HuH-7 (cell line): ENCODE measurements around the gene FOXD1.
A peak's percentile ranks its signal among the peaks of the same experiment; 100 is the strongest.

Experiments used
- DNase-seq: peaks from one replicate; pipeline ENCODE4 v3.0.0; 2011; ENCODE audit warnings: low spot score

FOXD1 gene

DNA sequence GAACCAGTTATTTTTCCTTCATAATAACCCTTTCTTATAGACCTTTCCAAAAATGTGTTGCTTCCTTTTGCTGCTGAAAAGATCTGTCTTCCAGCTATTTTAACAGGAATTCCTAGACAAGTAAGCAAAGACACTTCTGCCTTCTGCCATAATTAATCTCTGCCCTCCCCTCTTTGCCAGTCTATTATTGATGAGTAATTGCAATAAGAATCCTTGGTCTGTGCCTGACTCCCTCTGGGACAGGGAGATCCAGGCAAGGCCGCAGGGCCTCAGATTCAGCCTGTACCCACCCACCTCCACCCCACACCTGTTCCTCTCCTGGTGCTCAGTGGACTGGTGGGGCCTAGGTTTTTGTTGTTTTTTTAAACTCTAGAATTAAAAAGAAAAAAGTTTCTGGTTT is 8.3 kb downstream of the FOXD1 start:
- DNase-seq, result no peak

DNA sequence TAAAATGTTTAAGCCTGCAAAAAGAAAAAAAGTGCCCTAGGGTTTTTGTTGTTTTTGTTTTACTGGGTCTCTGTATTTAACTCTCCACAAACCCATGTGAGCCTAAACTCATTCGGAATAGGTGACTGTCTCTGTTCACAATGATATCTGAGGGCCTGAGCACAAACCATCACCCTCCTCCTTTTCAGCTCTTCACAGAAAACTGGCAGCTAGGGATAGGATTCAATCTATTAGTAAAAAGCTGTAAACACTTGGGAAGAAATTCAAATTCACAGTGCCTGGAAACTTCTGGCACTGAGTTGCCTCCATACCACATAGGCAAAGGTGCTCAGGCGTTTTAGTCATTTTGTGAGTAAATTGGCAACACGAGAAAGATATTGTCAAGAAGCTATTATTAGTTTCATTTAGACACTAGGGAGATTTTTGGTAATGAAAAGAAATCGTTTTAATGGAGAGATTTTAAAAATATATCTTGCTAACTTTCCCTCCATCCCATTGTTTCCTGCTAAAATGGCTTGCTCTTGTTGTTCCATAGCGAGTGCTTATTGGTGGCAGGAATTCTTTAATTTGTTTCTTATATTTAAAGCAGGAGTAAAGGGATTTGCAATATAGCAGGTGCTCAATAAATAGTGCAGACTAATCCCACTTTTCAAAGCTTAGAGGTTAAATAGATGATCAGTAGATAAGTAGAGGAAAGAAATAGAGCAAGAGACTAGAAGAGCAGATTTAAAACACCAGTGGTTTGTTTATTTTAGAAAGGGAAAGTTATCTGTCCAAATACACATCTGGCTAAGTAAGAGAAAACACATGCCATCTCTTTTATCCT is 9.7 kb downstream of the FOXD1 start:
- DNase-seq, result no peak

DNA sequence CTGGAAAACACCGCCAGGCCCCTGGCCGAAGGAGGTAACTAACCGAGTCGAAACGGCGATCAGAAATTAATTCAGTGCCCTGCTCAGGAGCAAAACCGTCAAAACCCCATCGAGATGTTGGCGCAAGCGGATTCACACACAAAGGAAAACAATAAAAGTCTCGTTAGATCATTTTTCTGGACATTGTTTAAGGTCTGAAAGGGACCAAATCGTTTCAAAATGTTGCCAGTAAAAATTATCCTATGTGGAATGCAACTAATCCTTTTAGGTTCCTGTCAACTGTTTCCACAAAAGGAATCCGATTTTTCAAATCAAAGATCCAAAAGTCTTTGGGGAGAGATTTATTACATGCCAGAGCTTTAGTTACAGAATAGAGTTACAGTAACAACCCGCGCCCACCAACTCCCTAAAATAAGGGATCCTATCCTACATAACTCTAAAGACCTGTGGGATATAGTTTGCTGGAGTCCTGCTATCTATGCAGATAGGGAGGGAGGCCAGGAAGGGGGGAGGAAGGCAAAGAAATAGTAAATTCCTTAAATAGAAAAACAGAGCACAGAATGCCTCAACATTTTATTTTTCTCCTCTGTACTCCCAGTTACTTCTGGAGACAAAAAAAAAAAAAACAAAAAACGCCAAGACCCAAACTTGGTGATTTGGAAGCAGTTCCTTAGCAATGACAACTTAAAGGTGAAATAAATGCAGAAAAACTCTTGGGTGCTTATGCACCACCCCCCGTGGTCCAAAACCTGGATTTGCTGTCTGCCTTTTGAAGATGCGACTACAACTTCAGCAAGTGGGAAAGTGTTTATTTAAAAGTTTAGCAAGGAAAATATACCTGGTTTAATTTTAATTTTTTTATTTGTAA is 10.6 kb downstream of the FOXD1 start:
- DNase-seq, result no peak

DNA sequence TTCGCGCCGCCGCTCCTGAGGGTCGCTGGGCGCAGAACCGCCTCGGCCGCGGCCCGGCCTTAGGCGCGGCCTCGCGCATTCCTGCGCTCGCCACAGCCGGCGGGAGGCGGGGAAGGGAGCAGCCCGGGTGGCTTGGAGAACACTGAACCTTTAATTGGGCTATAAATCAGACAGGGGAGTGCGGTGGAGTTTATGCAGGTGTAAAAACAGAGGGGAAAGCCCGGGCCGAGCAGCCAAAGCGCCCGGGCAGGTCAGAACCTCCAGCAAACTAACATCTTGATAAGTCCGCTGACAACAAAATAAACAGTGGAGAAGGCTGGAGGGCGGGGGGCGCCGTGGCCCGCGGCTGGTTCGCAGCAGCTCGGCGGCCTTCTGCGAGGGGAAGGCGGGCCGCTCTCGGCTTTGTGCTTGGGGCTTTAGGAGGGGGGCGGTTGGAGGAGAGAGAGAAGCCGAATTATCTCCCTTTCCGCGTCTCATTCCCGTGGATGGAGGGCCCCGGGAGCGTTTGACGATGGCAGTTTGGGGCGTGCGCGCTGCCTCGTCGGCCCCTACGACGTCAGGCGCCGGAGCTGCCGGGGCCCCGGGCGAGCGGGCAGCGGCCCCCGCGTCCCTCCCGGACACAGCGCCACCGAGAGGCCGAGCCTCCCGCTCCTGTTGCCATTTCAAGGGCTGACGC is 11.3 kb downstream of the FOXD1 start:
- peak; percentile 88 for DNase-seq

DNA sequence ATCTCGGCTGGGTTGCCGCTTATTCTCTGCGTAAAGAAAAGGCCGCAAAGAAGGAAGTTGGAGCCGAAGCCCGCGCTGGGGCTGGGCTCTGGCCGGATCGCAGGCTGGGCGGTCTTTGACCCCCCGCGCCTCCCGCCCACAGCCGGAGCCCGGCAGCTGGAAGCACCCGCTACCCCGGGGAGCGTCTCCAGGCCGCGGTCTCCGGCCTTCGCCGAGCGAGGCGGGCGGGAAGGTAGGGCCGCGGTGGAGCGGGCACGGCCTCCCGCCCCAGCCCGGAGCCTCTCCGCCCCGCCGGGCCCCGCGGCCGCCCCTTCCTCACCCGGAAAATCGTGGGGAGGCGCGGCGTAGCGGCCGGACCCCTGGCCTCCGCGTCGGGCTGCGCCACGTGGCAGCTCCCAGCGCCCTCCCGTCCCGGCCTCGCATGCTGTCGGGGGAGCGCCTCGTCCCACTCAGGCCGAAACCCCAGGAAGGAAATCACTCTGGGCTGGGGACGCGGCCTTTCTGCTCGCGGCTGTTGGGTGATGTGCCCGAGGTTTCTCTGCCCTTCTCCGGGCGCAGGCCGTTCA is 12.0 kb downstream of the FOXD1 start:
- DNase-seq, result no peak

DNA sequence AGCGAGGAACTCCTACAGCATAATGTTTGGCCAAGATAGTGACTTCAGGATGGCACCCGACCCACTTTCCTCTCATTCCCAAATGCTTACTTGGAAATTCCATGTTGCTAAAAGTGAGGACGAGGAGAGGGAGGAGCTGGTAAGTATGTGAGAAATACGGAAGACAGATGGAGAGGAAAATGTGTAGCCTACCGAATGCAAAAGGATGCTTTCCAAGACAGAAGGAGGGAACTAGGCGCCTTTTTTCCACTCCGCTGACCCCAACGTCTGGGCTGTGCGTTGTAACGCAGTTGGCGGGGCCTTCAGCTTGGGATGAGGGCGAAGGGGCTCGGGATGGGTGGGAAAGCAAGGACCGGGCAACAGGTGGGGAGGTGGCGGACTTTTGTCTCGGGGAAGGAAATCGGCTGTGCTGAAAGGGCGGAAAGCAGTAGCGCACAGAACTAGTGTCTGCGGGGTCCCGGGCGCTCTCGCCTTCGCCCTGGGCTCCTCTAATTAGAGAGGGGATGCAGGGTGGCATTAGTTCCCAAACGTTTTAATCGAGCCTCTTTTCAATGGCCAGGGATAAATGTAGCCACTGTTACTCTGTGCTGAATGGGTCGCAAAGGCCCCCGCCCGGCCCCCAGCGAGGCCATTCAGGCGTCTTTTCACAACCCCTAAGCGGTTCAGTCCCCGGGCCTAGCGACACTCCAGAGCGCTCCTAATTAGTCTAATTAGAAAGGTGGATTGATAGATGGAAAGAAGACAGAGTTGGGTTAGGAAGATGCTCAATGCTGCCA is 12.6 kb downstream of the FOXD1 start:
- no peak for DNase-seq

DNA sequence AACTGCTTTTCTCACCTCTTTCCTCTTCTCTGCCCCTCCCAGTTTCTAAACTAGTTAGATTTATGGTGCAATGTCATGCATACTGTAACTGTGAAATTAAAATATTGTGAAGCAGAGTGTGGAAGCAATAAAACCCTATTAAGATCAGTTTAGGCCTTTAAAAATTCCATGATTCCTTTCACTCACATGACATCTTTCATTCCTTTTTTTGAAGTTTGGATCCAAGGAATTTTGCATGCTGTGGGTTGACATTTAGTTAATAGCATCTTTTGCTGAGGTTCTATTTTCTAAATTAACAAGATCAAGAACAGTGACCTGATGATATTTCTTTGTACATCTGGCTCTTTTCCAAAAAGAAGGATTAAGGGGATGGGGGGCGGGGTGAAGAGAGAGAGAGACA is 13.7 kb downstream of the FOXD1 start:
- no peak for DNase-seq

DNA sequence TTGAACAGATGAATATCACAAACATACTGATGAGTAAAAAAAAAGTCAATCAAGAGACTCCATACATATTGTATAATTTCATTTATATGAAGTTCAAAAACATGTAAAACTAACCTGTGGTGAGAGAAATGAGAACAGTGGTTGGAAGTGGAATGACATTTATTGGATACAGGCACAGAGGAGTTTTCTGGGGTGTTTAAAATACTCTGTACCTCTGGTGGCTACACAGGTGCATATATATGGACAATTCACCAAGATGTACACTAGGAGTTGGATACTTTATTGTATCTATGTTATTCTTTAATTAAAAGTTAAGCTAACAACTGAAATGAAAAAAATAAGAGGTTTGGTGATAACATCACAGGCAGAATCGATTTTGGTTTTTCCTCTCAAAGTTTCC is 14.1 kb downstream of the FOXD1 start:
- DNase-seq, result no peak

DNA sequence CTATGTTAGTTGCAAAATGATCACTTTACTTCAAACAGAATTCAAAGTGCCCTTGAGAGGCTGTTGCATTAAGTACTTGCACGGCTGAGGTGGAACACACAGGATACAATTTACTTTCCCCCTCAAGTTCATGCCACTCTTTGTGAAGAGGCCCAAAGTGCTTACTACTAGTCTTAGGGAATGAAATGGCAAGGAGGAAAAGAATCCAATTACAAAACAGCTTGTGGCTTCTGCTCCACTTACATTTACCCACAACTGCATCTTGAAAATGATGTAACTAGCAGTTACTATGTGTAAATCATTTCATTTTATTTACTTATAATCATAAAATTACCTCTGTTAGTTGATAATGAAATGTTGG is 14.6 kb downstream of the FOXD1 start:
- no peak for DNase-seq

DNA sequence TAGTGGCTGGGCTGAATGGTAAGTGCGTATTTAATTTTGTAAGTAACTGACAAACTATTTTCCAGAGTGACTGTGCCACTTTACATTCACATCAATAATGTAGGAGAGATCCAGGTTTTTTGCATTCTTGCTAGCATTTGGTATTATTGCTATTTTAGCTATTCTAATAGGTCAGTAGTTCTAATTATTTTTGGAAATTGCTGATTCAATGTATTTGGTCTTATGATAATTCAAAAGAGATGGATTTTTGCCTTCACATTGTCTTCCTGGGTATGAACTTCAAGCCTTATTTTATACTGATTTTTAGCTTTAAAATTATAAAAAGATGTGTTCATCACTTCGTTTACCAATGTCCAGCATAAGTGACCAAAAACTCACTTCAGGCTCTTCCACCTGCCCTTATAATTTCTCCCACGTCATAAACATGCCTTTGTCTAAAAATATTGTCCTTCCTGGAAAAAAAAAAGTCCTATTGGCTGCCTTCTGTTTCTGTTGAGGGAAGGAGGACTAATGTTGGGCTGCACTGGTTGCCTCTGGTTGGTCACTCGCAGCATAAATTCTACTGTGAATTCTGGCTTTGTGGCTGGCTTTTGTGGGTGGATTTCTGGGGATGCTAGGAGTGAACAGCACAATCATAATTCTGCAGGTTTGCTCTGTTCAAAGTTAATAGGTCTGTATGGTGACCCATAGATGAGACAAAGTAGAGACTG is 15.2 kb downstream of the FOXD1 start:
- DNase-seq, result no peak

DNA sequence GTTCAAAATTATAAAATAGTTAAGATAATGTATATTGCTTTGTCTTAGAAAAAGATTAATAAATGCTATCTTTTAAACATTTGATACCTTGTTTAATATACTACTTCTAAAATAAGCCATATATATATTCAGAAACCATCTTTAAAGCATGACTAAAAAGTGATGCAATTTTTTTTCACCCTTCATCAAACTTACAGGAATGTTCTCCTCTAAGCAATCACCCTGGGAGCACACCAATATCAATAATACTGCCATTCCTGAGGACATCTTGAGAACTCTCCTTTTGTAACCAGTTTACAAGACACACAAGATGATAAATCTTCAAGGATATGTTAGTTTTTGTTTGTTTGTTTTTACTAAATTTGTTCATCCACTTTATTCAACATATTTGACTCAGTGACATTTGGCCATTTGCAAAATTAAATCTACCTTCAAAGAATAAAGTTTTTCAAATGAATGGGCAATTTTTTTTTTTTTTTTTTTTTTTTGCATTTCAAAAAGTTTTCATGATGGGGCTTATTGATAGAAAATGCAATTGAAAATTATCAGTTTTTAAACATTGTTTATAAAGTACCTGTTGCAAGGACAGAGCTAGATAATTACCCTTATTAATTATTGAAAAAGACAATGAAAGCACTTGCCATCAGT is 17.2 kb downstream of the FOXD1 start:
- DNase-seq, result no peak

DNA sequence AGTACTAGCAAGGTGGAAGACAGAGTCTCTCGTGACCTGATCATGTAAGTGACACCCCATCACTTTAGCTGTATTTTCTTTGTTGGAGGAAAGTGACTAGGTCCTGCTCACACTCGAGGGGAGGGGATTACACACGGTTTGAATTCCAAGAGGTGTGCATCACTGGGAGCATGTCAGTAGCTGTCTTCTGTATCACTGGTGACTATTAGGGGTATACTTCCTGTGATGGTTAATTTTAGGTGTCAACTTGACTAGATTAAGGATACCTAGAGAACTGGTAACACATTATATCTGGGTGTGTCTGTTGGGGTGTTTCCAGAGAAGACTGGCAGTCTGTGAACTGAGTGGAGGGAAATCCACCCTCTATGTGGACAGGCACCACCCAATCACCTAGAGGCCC is 22.5 kb downstream of the FOXD1 start:
- no peak for DNase-seq

DNA sequence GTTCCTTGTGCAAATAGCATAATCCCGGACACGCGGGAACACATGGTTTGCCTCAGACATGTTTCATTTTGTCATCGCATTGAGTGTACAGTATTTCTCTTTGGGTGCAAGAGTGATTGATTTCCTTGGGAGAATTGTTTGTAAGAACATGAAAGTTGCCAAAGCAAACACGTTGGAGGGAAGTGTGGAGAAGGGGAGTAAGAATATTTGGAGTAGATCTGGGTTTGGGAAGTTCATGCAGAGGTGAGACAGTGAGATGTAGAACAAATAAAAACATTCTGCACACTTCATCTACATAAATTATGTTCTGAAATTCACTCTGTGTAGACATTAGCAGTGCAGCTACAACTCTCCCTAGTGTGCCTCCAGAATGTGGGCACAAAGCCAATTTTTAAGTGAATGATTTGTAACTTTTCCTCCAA is 24.0 kb downstream of the FOXD1 start:
- no peak for DNase-seq

DNA sequence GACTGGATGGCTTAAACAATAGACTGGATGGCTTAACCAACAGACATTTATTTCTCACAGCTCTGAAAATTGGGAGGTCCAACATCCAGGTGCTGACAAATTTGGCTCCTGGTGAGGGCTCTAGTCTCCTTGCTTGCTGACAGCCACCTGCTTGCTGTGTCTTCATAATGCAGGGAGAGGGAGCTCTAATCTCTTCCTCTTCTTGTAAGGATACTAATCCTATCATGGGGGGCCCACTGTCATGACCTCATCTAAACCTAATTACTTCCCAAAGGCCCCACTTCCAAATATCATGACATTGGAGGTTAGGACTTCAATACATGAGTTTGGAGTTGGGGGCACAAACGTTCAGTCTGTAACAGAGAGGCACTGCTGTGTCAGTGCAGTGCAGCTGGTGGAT is 26.4 kb downstream of the FOXD1 start:
- DNase-seq, result no peak

DNA sequence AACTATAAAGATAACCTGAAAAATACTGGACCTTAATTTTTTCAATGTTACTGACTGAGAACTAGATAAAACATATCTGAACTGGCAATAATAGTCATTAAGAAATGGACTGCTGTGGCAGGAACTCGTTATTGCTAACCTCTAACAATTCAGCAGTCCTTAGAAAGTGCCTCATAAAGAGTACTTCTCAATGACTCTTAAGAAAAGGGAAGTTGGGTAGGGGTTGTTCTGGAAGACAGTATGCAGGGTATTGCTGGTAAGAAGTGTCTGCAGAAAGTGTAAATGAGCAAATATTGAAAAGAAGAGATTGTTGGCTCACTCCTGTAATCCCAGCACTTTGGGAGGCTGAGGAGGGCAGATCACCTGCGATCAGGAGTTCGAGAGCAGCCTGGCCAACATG is 27.9 kb downstream of the FOXD1 start:
- DNase-seq, result no peak

DNA sequence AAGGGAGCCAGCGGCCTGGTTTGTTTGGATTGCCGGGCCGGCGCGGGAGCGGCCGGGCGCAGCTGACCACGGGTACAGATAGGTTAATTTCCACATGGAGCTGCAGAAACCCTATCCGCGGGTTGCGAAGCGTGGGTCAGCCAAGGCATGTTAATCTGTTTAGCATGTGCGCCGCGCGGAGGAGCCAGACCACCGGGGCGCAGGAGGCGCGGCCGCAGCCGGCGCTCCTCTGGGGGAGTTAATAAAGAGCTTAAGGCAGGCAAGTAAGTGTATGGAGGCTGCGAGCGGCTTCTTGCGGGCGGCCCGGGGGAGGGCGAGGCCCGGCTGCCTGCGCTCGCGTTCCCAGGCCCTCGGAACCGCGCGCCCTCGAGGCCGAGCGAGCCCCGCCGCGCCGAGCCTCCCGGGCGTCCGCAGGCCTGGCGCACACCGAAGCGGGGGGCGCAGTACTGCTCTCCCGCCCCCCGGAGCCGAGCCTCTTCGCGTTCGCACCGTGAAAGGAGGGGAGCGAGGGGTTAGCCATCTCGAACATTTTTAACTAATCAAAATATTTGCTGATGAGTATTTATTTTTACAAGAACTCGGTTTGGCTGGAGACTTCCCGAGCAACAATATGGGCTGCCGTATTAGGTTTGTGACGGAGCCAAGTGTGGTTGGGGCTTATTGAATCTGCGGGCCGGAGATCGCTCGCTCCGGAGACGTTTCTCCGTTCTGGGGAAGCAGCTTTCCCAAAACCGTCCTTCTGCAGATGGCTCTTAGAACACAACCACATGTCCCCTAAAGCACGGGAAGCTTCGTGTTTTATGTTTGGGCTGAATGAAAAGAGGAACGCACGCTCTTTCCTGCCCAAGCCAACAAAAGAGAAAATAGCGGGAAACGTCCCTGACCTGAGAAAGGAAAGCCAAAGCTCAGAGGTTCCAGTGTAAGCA is 28.8 kb downstream of the FOXD1 start:
- no peak for DNase-seq

DNA sequence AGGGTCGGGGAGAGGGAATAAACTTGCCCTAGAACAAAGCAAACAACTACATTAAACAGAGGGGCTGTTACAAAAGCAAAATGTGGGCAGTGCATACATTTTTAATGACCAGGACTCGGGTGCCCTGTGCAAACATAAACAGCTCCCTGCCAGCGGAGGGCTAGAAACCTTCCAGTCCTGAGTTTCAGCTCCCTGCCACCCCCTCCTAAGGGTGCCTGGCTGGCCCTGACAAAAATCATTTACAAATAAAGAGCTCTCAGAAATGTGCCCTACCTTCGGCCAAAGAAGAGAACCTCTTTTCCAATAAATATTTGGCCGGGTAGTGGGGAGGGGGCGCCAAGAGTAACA is 29.5 kb downstream of the FOXD1 start:
- DNase-seq, result no peak

DNA sequence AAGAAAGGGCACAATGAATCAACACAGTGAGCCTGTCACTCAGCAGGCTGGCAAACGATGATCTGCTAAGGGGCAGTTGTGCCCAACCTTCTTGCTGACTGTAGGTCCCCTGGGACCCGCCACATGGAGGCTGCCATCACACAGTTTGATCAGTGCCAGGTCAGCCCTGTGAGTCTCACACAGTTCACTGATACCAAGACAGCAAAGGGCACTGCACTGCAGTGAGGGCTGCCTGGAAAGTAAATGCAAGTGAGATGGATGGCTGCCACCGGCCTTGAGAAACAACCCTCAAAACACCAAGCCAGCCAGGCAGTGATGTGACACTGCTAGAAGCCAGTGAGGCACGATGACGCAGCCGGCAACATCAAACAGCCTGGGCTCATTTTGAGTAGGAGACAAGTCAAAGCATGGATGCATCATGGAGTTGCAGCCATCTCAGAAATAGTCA is 30.3 kb downstream of the FOXD1 start:
- no peak for DNase-seq

DNA sequence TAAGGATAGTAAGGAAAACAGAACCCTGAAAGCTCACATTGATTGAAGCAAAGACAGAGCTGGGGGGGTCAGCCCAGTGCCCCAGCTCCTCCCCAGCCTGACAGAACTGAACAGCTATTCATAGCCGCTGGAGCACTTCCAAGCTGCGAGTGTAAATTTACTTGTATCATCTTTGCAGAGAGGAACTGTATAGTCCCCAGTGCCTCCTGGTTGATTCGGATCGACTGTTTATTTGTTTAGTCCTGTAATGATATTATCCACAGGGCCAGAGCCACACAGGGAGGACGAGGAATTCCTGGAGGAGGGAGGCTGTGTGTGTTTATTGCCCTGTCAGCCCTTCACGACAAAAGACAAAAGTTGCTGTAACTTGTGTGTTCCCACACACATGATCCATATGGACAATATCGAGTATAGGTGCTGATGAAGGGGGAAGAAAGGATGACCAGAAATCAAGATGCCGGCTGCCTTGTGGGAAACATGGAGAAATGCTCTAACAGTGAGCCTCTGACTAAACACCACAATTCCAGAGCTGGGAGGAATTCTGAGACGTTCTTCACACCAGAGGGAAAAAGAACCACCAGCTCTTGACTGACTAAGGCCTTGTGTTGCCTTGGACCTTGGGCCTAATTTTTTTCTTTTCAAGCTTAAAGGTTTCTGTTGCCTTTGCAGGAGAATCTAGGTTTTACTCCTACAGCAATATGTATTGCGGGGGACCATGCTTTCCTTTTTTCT is 31.1 kb downstream of the FOXD1 start:
- no peak for DNase-seq
